HG03575 (cell line): Measurements from ENCODE around the gene MROH7.

ENCODE experiments used
- ATAC-seq: cut with Tn5 transposase; IDR thresholded peaks from one replicate; pipeline ENCODE4 v1.9.1; 2021; ENCODE audit not compliant: unreplicated experiment, insufficient number of reproducible peaks, low FRiP score; ENCODE audit errors: extremely low read depth

The MROH7 gene

DNA sequence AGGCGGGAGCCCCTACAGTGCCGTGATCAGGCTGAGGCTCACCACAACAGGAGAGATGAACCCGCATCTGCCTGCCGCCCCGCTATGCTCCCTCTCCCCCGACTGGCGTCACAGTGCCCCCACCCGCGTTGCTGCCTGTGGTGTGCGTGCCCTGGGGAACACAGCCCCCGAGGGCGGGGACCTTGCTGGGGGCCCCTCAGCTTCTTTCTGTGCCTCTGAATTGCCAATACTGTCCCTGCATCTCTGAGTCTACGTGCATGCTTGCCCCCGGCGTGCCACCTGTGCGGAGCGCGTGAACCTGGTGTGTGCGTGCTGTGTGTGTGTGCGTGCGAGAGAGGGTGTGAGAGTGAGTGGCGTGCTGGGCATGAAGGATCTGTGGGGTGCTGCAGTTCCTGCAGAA is 112.5 kb downstream of the MROH7 start:
- no peak for ATAC-seq

DNA sequence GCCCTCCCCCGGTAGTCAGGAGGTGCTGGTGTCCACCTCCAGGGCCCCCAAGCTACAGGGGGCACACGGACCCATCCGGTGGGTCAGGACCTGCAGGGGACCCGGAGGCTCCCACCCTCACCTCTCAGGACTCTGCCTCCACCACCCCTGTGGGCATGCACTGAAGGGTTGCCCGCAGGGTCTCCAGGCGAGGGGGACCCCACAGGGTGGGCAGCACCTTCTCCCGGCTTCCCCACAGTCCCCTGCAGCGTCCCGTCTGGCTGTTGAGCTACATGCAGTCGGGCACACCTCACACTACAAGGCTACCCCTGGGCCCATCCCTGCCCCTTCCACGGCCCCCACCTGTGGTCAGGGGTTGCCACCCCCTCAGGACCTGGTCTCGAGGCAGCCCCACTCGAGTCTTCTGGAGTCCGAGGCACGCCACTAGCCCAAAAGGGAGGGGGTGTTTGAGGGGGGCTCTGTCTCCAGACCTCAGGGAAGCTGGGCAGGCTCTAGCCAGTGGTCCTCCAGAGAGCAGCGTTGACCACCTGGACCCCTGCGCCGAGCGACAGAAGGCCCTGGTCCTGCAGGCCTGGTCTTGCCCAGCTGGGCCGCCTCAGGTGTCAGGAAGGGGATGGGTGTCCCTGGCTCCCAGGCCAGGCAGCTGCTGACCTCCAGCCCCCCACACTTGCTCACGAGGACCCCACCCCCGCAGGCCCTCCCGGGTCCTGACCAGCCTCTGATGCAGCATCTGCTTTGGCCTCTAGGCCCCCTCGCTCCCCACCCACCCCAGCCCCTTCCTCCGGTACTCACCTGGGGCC is 113.1 kb downstream of the MROH7 start:
- no peak for ATAC-seq

DNA sequence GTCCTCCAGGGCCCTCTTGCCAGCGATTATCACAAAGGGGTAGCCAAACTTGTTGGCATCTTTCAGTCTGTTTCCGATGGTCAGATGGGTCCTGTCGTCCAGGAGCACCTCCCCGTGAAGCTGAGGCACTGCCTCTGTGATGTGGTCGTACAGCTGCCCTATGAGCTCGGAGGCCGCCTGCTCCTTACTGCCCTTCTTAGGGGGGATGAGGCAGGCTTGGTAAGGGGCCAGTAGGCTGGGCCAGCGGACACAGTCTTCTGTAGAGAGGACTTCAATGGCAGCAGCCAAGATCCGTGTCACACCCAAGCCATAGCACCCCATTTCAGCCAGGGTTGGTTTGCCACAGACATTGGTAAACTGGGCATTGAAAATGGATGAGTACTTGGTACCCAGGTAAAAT is 116.2 kb downstream of the MROH7 start:
- ATAC-seq: no peak

DNA sequence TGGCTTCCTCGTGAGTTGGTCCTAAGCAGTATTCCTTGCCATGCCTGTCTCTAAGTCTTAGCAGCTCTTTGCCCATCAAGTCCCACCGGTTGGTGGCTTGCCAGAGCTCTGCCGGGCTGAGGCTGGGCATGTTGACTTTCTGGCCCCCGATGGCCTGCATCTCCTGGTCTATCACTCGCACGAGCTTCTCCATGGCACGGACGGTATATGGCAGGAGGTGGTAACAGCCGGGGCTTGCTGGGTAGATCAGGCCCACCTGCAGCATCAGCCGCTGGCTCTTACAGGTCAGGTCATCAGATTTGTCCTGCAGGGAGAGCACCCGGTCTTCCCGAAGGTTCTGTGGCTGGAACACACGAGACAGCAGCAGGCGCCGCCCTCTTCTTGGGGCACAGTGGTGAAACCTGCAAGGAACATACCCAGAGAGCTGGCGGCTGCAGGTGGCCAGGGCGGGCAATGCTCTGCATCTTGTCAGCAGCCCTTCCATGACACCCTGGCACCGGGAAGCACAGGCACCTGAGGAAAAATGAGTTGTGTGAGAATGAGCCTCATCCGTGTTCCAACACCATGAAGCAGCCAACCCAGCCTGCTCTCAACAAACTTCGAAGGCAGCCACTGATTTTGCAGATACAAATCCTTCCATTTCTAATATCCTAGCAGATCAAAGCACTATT is 117.2 kb downstream of the MROH7 start:
- no peak for ATAC-seq
